ENCODE results near the gene NCDN.

Gene NCDN

GRCh38 chr1:35530168-35530567 is 27.4 kb upstream of the NCDN start:
- Histone ChIP-seq H2BK120ac (ENCODE audit: low read depth, low read length) (no peak overlapping the region), H2AK5ac (ENCODE audit: low read length, severe bottlenecking) (no peak overlapping the region), H3K4me1 (ENCODE audit: control insufficient read depth, insufficient read depth, low read depth, low read length) (no peaks in the 10 kb centered on the region), H4K91ac (ENCODE audit: low read length) (no peak overlapping the region), H3K27me3 (ENCODE audit: control insufficient read depth in 1 of 2, insufficient read depth in 1 of 2, low read length in 2 of 2) (no peaks in the 10 kb centered on the region), H3K27ac (ENCODE audit: low read length, poor library complexity, severe bottlenecking) (no peak overlapping the region), H2BK5ac (ENCODE audit: low read depth, low read length, poor library complexity, severe bottlenecking) (no peak overlapping the region), H3K18ac (ENCODE audit: low read depth in 1 of 2, low read length in 2 of 2) (no peak overlapping the region), H2BK12ac (ENCODE audit: low read length in 2 of 2) (no peak overlapping the region), H3K79me1 (replicated peaks; ENCODE audit: low read length, poor library complexity, severe bottlenecking) (peaks cover 35% of the 10 kb centered on the region), H2AFZ (ENCODE audit: low read depth, low read length) (no peak overlapping the region), H3K9ac (ENCODE audit: low read length) (no peak overlapping the region), H3K4ac (ENCODE audit: low read depth in 1 of 2, low read length in 2 of 2) (no peak overlapping the region), H3K9me3 (ENCODE audit: control insufficient read depth, low read length) (peaks cover 25% of the 10 kb centered on the region), H2BK15ac (ENCODE audit: low read depth, poor library complexity, severe bottlenecking) (no peak overlapping the region), H3K23ac (ENCODE audit: low read length in 2 of 2) (no peak overlapping the region), H3K36me3 (ENCODE audit: control insufficient read depth in 1 of 2, insufficient read depth in 2 of 2, low read depth in 1 of 2, low read length in 2 of 2) (peaks cover 18 to 19% of the 10 kb centered on the region in 2 experiments), H3K4me3 (ENCODE audit: insufficient read depth in 1 of 2, low read depth in 1 of 2, low read length in 2 of 2) (no peak overlapping the region), H3K4me2 (ENCODE audit: low read length, poor library complexity, severe bottlenecking) (no peak overlapping the region), H3K14ac (ENCODE audit: low read length in 2 of 2) (no peak overlapping the region), H4K8ac (ENCODE audit: low read length) (no peak overlapping the region)
- 75% methylated on average over 4 of the region's 5 CpGs for WGBS
- no peak for DNase-seq

DNA sequence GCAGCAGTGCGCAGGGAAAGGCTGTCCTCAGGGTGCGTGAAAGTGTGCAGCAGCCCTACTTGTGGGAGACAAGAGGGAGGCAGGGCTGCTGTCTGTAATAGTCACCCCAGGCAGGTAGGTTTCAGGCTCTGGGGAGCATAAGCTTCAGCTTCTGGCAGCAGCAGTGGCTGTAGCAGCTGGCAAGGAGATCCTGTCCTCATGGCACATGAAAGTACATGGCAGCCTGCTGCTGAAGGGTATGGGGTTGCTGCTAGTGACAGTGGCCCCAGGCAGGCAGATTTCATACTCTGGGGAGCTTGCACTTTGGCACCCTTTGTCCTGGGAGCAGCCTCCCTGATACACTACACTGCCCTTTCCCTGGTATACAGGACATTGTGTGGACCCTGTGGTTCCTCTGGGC is 26.7 kb upstream of the NCDN start:
- Histone ChIP-seq H3K14ac (ENCODE audit: low read length in 2 of 2) (no peak overlapping the region), H2AFZ (ENCODE audit: low read depth, low read length) (no peak overlapping the region), H2BK15ac (ENCODE audit: low read depth, poor library complexity, severe bottlenecking) (no peak overlapping the region), H3K79me1 (replicated peaks; ENCODE audit: low read length, poor library complexity, severe bottlenecking) (peaks cover 37% of the 10 kb centered on the region), H3K4me2 (ENCODE audit: low read length, poor library complexity, severe bottlenecking) (no peak overlapping the region), H2BK12ac (ENCODE audit: low read length in 2 of 2) (no peak overlapping the region), H3K18ac (ENCODE audit: low read depth in 1 of 2, low read length in 2 of 2) (no peak overlapping the region), H3K27me3 (ENCODE audit: control insufficient read depth in 1 of 2, insufficient read depth in 1 of 2, low read length in 2 of 2) (no peaks in the 10 kb centered on the region), H3K4me1 (ENCODE audit: control insufficient read depth, insufficient read depth, low read depth, low read length) (no peaks in the 10 kb centered on the region), H2AK5ac (ENCODE audit: low read length, severe bottlenecking) (no peak overlapping the region), H3K9ac (ENCODE audit: low read length) (no peak overlapping the region), H4K91ac (ENCODE audit: low read length) (no peak overlapping the region), H4K8ac (ENCODE audit: low read length) (no peak overlapping the region), H3K23ac (ENCODE audit: low read length in 2 of 2) (no peak overlapping the region), H3K4ac (ENCODE audit: low read depth in 1 of 2, low read length in 2 of 2) (no peak overlapping the region), H3K27ac (ENCODE audit: low read length, poor library complexity, severe bottlenecking) (no peak overlapping the region), H2BK120ac (ENCODE audit: low read depth, low read length) (no peak overlapping the region), H3K36me3 (ENCODE audit: control insufficient read depth in 1 of 2, insufficient read depth in 2 of 2, low read depth in 1 of 2, low read length in 2 of 2) (peaks cover 18 to 19% of the 10 kb centered on the region in 2 experiments), H3K4me3 (ENCODE audit: insufficient read depth in 1 of 2, low read depth in 1 of 2, low read length in 2 of 2) (no peak overlapping the region), H2BK5ac (ENCODE audit: low read depth, low read length, poor library complexity, severe bottlenecking) (no peak overlapping the region), H3K9me3 (ENCODE audit: control insufficient read depth, low read length) (peaks cover 25% of the 10 kb centered on the region)
- DNase-seq = no peak
- WGBS = 98% methylated on average over 2 of the region's 2 CpGs

DNA sequence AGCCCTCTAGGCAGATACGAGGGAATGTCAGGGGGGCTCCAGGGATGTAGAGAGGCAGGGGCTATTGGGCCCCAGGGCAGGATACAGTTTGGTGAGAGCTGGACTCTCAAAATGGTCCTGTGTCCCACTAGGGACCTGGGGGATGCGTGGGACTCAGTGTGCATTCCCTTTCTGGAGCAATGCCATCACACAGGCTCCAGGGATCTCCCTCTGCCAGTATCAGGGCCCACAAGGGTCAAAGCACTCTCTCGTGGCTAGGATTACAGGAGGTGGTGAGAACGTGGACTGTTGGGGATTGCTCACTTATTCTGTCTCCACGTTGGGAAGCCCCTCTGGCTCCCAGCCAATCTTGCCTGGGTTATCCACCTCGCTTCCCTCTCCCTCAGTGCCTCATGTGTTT is 26.2 kb upstream of the NCDN start:
- no peak overlapping the region for H3K27ac ChIP-seq (ENCODE audit: low read length, poor library complexity, severe bottlenecking)

DNA sequence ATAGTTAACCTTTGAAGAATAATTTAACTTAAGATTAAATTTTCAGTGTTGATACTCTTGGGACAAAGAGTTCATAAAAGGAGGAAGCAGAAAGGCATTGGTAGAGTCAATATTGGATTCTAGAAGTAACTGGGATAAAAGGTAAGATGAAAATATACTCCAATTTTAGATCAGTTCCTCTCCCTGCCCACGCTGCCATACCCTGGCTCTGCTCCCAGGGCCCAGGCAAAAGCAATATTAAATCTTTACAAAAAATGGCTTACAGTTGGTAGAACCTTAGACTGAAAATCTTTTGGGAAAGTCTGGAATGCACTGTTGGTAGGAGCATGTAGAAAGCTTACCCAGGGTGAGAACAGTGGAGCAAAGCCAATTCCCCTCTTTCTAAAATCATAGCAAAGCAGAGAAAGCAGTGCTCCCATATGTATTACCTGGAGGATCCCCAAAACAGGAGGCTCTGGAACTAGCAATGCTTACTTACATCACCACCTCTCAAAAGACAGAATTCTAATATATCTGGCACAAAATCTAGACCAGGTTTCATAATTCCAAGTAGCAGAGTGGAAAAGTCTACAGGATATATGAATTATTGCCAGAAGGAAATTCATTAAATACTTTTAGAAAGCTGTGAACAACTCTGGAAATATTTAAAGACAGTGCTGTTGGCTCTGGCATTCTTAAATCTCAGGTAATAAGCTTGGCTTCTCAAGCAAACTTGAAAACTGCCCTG is 24.9 kb upstream of the NCDN start:
- Histone ChIP-seq H3K36me3 (ENCODE audit: control insufficient read depth in 1 of 2, insufficient read depth in 2 of 2, low read depth in 1 of 2, low read length in 2 of 2) (peaks cover 18 to 19% of the 10 kb centered on the region in 2 experiments), H3K4me3 (ENCODE audit: insufficient read depth in 1 of 2, low read depth in 1 of 2, low read length in 2 of 2) (no peak overlapping the region), H2AFZ (ENCODE audit: low read depth, low read length) (no peak overlapping the region), H3K9me3 (ENCODE audit: control insufficient read depth, low read length) (peaks cover 25% of the 10 kb centered on the region), H4K8ac (ENCODE audit: low read length) (no peak overlapping the region), H2BK15ac (ENCODE audit: low read depth, poor library complexity, severe bottlenecking) (no peak overlapping the region), H2BK5ac (ENCODE audit: low read depth, low read length, poor library complexity, severe bottlenecking) (no peak overlapping the region), H3K4me1 (ENCODE audit: control insufficient read depth, insufficient read depth, low read depth, low read length) (no peaks in the 10 kb centered on the region), H2BK12ac (ENCODE audit: low read length in 2 of 2) (no peak overlapping the region), H2BK120ac (ENCODE audit: low read depth, low read length) (no peak overlapping the region), H3K27me3 (ENCODE audit: control insufficient read depth in 1 of 2, insufficient read depth in 1 of 2, low read length in 2 of 2) (no peaks in the 10 kb centered on the region), H3K9ac (ENCODE audit: low read length) (no peak overlapping the region), H3K4me2 (ENCODE audit: low read length, poor library complexity, severe bottlenecking) (no peak overlapping the region), H3K79me1 (replicated peaks; ENCODE audit: low read length, poor library complexity, severe bottlenecking) (peaks cover 35% of the 10 kb centered on the region), H3K23ac (ENCODE audit: low read length in 2 of 2) (no peak overlapping the region), H3K4ac (ENCODE audit: low read depth in 1 of 2, low read length in 2 of 2) (no peak overlapping the region), H3K18ac (ENCODE audit: low read depth in 1 of 2, low read length in 2 of 2) (no peak overlapping the region), H4K91ac (ENCODE audit: low read length) (no peak overlapping the region), H3K27ac (ENCODE audit: low read length, poor library complexity, severe bottlenecking) (no peak overlapping the region), H2AK5ac (ENCODE audit: low read length, severe bottlenecking) (no peak overlapping the region), H3K14ac (ENCODE audit: low read length in 2 of 2) (no peak overlapping the region)
- WGBS = no CpG with 5 or more reads among the region's 1 CpG
- DNase-seq = no peak

More for the DNA sequence above, 26.2 kb upstream of the NCDN start:
- H4K91ac ChIP-seq (ENCODE audit: low read length) = no peak overlapping the region
- H3K36me3 ChIP-seq (ENCODE audit: control insufficient read depth in 1 of 2, insufficient read depth in 2 of 2, low read depth in 1 of 2, low read length in 2 of 2) = peaks cover 18 to 19% of the 10 kb centered on the region in 2 experiments
- no peaks in the 10 kb centered on the region for H3K4me1 ChIP-seq (ENCODE audit: control insufficient read depth, insufficient read depth, low read depth, low read length)
- WGBS = 96% methylated on average over 6 of the region's 6 CpGs
- DNase-seq = no peak
- H4K8ac ChIP-seq (ENCODE audit: low read length) = no peak overlapping the region
- no peak overlapping the region for H3K4me2 ChIP-seq (ENCODE audit: low read length, poor library complexity, severe bottlenecking)
- H2AFZ ChIP-seq (ENCODE audit: low read depth, low read length) = no peak overlapping the region
- H3K4ac ChIP-seq (ENCODE audit: low read depth in 1 of 2, low read length in 2 of 2) = no peak overlapping the region
- H3K79me1 ChIP-seq (replicated peaks; ENCODE audit: low read length, poor library complexity, severe bottlenecking) = peaks cover 39% of the 10 kb centered on the region
- H2BK5ac ChIP-seq (ENCODE audit: low read depth, low read length, poor library complexity, severe bottlenecking) = no peak overlapping the region
- peaks cover 25% of the 10 kb centered on the region for H3K9me3 ChIP-seq (ENCODE audit: control insufficient read depth, low read length)
- no peaks in the 10 kb centered on the region for H3K27me3 ChIP-seq (ENCODE audit: control insufficient read depth in 1 of 2, insufficient read depth in 1 of 2, low read length in 2 of 2)
- no peak overlapping the region for H3K23ac ChIP-seq (ENCODE audit: low read length in 2 of 2)
- H2BK120ac ChIP-seq (ENCODE audit: low read depth, low read length) = no peak overlapping the region
- no peak overlapping the region for H2AK5ac ChIP-seq (ENCODE audit: low read length, severe bottlenecking)
- no peak overlapping the region for H2BK15ac ChIP-seq (ENCODE audit: low read depth, poor library complexity, severe bottlenecking)
- no peak overlapping the region for H2BK12ac ChIP-seq (ENCODE audit: low read length in 2 of 2)
- H3K18ac ChIP-seq (ENCODE audit: low read depth in 1 of 2, low read length in 2 of 2) = no peak overlapping the region
- H3K4me3 ChIP-seq (ENCODE audit: insufficient read depth in 1 of 2, low read depth in 1 of 2, low read length in 2 of 2) = no peak overlapping the region
- H3K9ac ChIP-seq (ENCODE audit: low read length) = no peak overlapping the region
- no peak overlapping the region for H3K14ac ChIP-seq (ENCODE audit: low read length in 2 of 2)

Data from mesenchymal stem cell (in vitro differentiated cells and primary cell).